HepG2 (cell line): ENCODE results near the gene MTSS2. TPM values are rescaled to one million over a fixed set of nuclear protein-coding genes. Genes with fewer than 3 reads are reported as not detected.

Source experiments
- ATAC-seq: fragments of 200-7000 bp; cut with Tn5 transposase; 3 replicates; pipeline ENCODE4 v1.9.1; 2020; ENCODE audit warnings: mild to moderate bottlenecking, moderate library complexity
- BruUV-seq: library from RNA; stranded (reverse); fragments of 400-500 nt; replicated peaks from 2 replicates; lab custom pipeline; 2021; lab: Mats Ljungman, UMichigan
- CTCF ChIA-PET: fragments of 300-600 bp; formaldehyde crosslinking; extraction: SDS; loops from one replicate; lab custom pipeline; 2021; ENCODE audit warnings: low total read pairs, inconsistent platforms, low intra/inter-chr PET ratio; lab: Yijun Ruan, JAX
- POLR2A ChIA-PET: fragments of 350-600 bp; sonication (Branson Sonifier 250); formaldehyde crosslinking; loops from one replicate; lab custom pipeline; 2020; ENCODE audit warnings: antibody characterized with exemption, inconsistent platforms; lab: Yijun Ruan, JAX
- DNase-seq: peaks from one replicate; pipeline ENCODE4 v3.0.0-alpha.2; 2015; ENCODE audit warnings: low spot score
- FAIRE-seq: peaks from 3 replicates; lab custom pipeline; 2011; peaks lifted over from hg19 to GRCh38; lab: Jason Lieb, UNC
- H2AFZ ChIP-seq: one replicate; pipeline ENCODE4 v1.6.1; 2011; ENCODE audit warnings: low read length, inconsistent platforms
- H3K27ac ChIP-seq: fragments of 300-600 bp; 3 replicates; pipeline ENCODE4 v1.8.0; 2011; ENCODE audit warnings: mixed run types, mild to moderate bottlenecking, mixed read lengths, low read length, inconsistent platforms; ENCODE audit not compliant: insufficient read depth; ENCODE audit errors: extremely low read length
- H3K27me3 ChIP-seq, 2 experiments: fragments of 200-600 bp in 1 of 2; 2 replicates in 1 of 2; 3 replicates in 1 of 2; pipeline versions ENCODE4 v1.6.0 to v1.8.0; 2011; ENCODE audit warnings: low read length in 2 of 2, mild to moderate bottlenecking in 2 of 2, moderate library complexity in 2 of 2, inconsistent platforms in 1 of 2; ENCODE audit not compliant: insufficient read depth in 2 of 2, control insufficient read depth in 1 of 2
- H3K36me3 ChIP-seq, 2 experiments: fragments of 200-600 bp in 1 of 2; replicated peaks in 1 of 2; 2 replicates in 1 of 2; 3 replicates in 1 of 2; pipeline versions ENCODE4 v1.5.1 to v1.8.0; 2011; ENCODE audit warnings: low read length in 2 of 2, inconsistent platforms in 1 of 2; ENCODE audit not compliant: insufficient read depth in 2 of 2, control insufficient read depth in 1 of 2
- H3K4me1 ChIP-seq: 2 replicates; pipeline ENCODE4 v1.5.1; 2012; ENCODE audit warnings: low read length, inconsistent platforms; ENCODE audit not compliant: insufficient read depth
- H3K4me2 ChIP-seq: 2 replicates; pipeline ENCODE4 v1.6.0; 2011; ENCODE audit warnings: low read depth, low read length, inconsistent platforms
- H3K4me3 ChIP-seq, 3 experiments: fragments of 200-600 bp in 1 of 3; sonication (generic), shearing (Covaris generic) in 1 of 3; replicated peaks in 1 of 3; 2 replicates each; pipeline ENCODE4 v1.5.1; 2011 to 2016; ENCODE audit warnings: low read length in 3 of 3, inconsistent platforms in 2 of 3, low read depth in 2 of 3, mild to moderate bottlenecking in 2 of 3, control low read depth in 1 of 3, mixed read lengths in 1 of 3; ENCODE audit not compliant: insufficient read depth in 1 of 3
- H3K79me2 ChIP-seq: one replicate; pipeline ENCODE4 v1.6.1; 2011; ENCODE audit warnings: low read length, inconsistent platforms; ENCODE audit not compliant: insufficient read depth
- H3K9ac ChIP-seq: 2 replicates; pipeline ENCODE4 v1.6.0; 2011; ENCODE audit warnings: mild to moderate bottlenecking, low read depth, low read length, inconsistent platforms; ENCODE audit not compliant: insufficient read depth
- H3K9me3 ChIP-seq: 2 replicates; pipeline ENCODE4 v1.5.1; 2012; ENCODE audit warnings: mild to moderate bottlenecking, low read length
- H4K20me1 ChIP-seq: 2 replicates; pipeline ENCODE4 v1.6.0; 2011; ENCODE audit warnings: inconsistent platforms, mild to moderate bottlenecking, low read length, moderate library complexity; ENCODE audit not compliant: insufficient read depth
- CCDC6 ChIP-seq: sonication (generic); formaldehyde crosslinking; IDR thresholded peaks from 2 replicates; pipeline ENCODE4 v1.8.1; 2022; ENCODE audit warnings: mild to moderate bottlenecking, missing genetic modification reagents, moderate library complexity
- CENPT ChIP-seq: sonication (generic); formaldehyde crosslinking; IDR thresholded peaks from 2 replicates; pipeline ENCODE4 v1.8.0; 2022; ENCODE audit warnings: low read depth, mild to moderate bottlenecking, moderate library complexity, missing genetic modification reagents
- ESRRA ChIP-seq: sonication (generic); formaldehyde crosslinking; IDR thresholded peaks from 2 replicates; pipeline ENCODE4 v1.5.1; 2020; ENCODE audit warnings: mild to moderate bottlenecking, low read depth, missing genetic modification reagents
- GATAD1 ChIP-seq: IDR thresholded peaks from 2 replicates; pipeline ENCODE4 v1.6.1; 2016; ENCODE audit warnings: missing genetic modification reagents, missing compliant biosample characterization
- HOXA3 ChIP-seq: sonication (generic); formaldehyde crosslinking; IDR thresholded peaks from 2 replicates; pipeline ENCODE4 v1.5.0; 2020; ENCODE audit warnings: missing genetic modification reagents
- KLF16 ChIP-seq, 2 experiments: sonication (generic) in 1 of 2; formaldehyde crosslinking in 1 of 2; IDR thresholded peaks; 2 replicates each; pipeline versions ENCODE4 v1.6.1 to v1.8.0; 2016 to 2023; ENCODE audit warnings: missing genetic modification reagents in 2 of 2, missing compliant biosample characterization in 1 of 2
- KLF6 ChIP-seq: IDR thresholded peaks from 2 replicates; pipeline ENCODE4 v1.8.0; 2016; ENCODE audit warnings: missing biosample characterization, missing genetic modification reagents
- RAD21 ChIP-seq: fragments of 450-650 bp; formaldehyde crosslinking; IDR thresholded peaks from 2 replicates; pipeline ENCODE4 v1.5.0; 2020; ENCODE audit warnings: mild to moderate bottlenecking
- REPIN1 ChIP-seq: sonication (generic); formaldehyde crosslinking; IDR thresholded peaks from 2 replicates; pipeline ENCODE4 v1.8.0; 2022; ENCODE audit warnings: missing genetic modification reagents, low read depth, mild to moderate bottlenecking, borderline replicate concordance
- SMARCC2 ChIP-seq: fragments of 450-650 bp; IDR thresholded peaks from 2 replicates; pipeline ENCODE4 v1.6.1; 2017; ENCODE audit warnings: antibody characterized with exemption, mild to moderate bottlenecking
- TBX2 ChIP-seq: sonication (generic); formaldehyde crosslinking; IDR thresholded peaks from 2 replicates; pipeline ENCODE4 v1.5.0; 2020; ENCODE audit warnings: missing genetic modification reagents, mild to moderate bottlenecking, borderline replicate concordance
- TEAD2 ChIP-seq: sonication (generic); formaldehyde crosslinking; IDR thresholded peaks from 2 replicates; pipeline ENCODE4 v1.9.0; 2021; ENCODE audit warnings: missing genetic modification reagents
- XBP1 ChIP-seq: sonication (generic); formaldehyde crosslinking; IDR thresholded peaks from 2 replicates; pipeline ENCODE4 v1.5.0; 2020; ENCODE audit warnings: missing genetic modification reagents
- ZNF333 ChIP-seq: sonication (generic); formaldehyde crosslinking; IDR thresholded peaks from 2 replicates; pipeline ENCODE4 v1.4.0; 2020; ENCODE audit warnings: mild to moderate bottlenecking, missing genetic modification reagents, borderline replicate concordance
- ZNF562 ChIP-seq: sonication (generic); formaldehyde crosslinking; IDR thresholded peaks from 2 replicates; pipeline ENCODE4 v1.8.0; 2022; ENCODE audit warnings: missing genetic modification reagents, borderline replicate concordance
- ZNF780A ChIP-seq: sonication (generic); formaldehyde crosslinking; IDR thresholded peaks from 2 replicates; pipeline ENCODE4 v1.8.0; 2022; ENCODE audit warnings: mild to moderate bottlenecking, missing genetic modification reagents, moderate library complexity
- ZSCAN30 ChIP-seq: sonication (generic); formaldehyde crosslinking; IDR thresholded peaks from 2 replicates; pipeline ENCODE4 v1.5.0; 2020; ENCODE audit warnings: mild to moderate bottlenecking, missing genetic modification reagents
- WGBS: methylation state at CpG from one replicate; pipeline ENCODE4 v1.1.6; 2017; ENCODE audit warnings: low lambda C conversion rate; 5-methylcytosine and 5-hydroxymethylcytosine counted together
- in situ Hi-C: cut with HindIII; loops from 2 replicates; pipeline ENCODE4 v1.10.0; 2017; ENCODE audit warnings: low pct_unique_long_range_greater_than_20kb; ENCODE audit not compliant: extremely low pct_ligation_motif_present
- intact Hi-C: fragments of 100-400 bp; cut with micrococcal nuclease; formaldehyde crosslinking; loops from one replicate; pipeline ENCODE4 v1.10.0; 2022; ENCODE audit not compliant: unreplicated experiment
- polyA plus RNA-seq, 8 experiments: library from polyadenylated mRNA; depleted of rRNA in 3 of 8; stranded (reverse) in 7 of 8; unstranded in 1 of 8; fragments of >200 nt; fragmentation: Illumina TruSeq in 4 of 8; extraction: Trizol in 4 of 8; gene quantifications; 2 replicates each; pipeline versions ENCODE4 v1.2.1 to v1.2.3, GENCODE V29; 2011 to 2016; ENCODE audit warnings: low read depth in 4 of 8, missing spikeins in 1 of 8, mixed read lengths in 1 of 8; ENCODE audit not compliant: insufficient read depth in 1 of 8
- total RNA-seq, 5 experiments: library from RNA; depleted of rRNA; stranded (reverse); fragments of >200 nt; fragmentation: Illumina TruSeq; extraction: Trizol; gene quantifications; 2 replicates each; pipeline ENCODE4 v1.2.3, GENCODE V29; 2016; ENCODE audit warnings: low read depth in 1 of 5
- TF ChIP-seq, protein P1 (sequence below), 2 experiments: IDR thresholded peaks; 2 replicates each; pipeline ENCODE4 v1.6.1; 2011 to 2012; ENCODE audit warnings: low read length in 2 of 2, borderline replicate concordance in 1 of 2, low read depth in 1 of 2, mild to moderate bottlenecking in 1 of 2, moderate library complexity in 1 of 2
- TF ChIP-seq, protein P2 (sequence below): sonication (generic); formaldehyde crosslinking; IDR thresholded peaks from 2 replicates; pipeline ENCODE4 v1.5.0; 2020; ENCODE audit warnings: mild to moderate bottlenecking, missing genetic modification reagents

Gene MTSS2
- total and polyA plus RNA-seq, 2 of the 13 experiments (the other 11 are each of a cell fraction or from before 2014, with no cell fraction given) = 132 to 242 TPM

DNA sequence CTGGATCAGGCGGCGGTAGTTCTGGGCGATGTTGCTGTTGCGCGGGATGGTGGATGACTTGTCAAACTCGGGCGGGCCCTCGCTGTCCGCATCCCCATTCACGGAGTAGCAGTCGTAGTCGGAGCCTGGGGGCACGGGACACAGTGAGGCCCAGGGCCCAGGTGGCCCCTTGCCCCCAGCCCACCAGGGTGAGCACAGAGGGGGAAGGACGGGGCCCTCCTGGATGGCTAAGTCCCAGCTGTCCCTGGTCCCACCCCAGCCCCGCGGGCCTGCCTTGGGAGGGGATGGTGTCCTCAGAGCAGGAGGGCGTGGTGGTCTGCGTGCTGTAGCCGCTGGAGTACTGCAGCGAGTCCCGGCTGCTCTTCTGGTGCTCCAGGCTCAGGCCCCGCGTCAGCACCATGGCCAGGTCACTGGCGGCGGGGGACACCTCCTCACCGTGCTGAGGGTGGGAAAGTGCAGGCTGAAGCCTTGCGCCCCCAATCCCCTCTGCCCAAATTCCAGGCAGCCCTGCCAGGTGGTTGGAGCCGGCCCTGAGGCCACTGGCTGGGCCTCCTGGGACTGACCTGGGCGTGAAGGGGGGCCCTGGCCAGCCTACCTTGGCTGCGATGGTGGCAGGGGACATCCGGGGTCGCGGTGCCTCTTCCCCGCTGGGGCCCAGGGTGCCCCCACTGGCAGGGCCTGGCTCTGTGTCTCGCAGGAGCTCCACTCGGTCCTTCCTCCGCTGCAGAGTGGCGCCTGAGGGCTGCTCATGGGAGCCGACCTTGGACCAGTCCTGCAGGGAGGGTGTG lies 21.3 kb downstream of the MTSS2 start:
- Histone ChIP-seq H3K4me1 (no peaks in the 10 kb centered on the region), H2AFZ (no peak overlapping the region), H3K79me2 (peaks cover 6% of the 10 kb centered on the region), H3K27me3 (no peaks in the 10 kb centered on the region), H3K9me3 (no peaks in the 10 kb centered on the region), H4K20me1 (peaks cover 27% of the 10 kb centered on the region; the same call in 1 of the 2 replicates), H3K4me3 (no peak overlapping the region), H3K36me3 (peaks cover 38 to 65% of the 10 kb centered on the region in 2 experiments), H3K27ac (no peak overlapping the region), H3K9ac (no peak overlapping the region), H3K4me2 (no peak overlapping the region)
- ChIA-PET POLR2A (interaction anchor here (1.0 to 4.2 kb wide), 3 partner anchors 18 to 61 kb away, joined by 3 to 27 read pairs (median 16); no protein-coding TSS in a partner anchor), CTCF (no interaction called here)
- no TSS peak for BruUV-seq
- no peak for DNase-seq
- intact Hi-C loops (no loop called here), in situ Hi-C loops (no loop called here)
- WGBS = 97% methylated on average over 21 of the region's 39 CpGs
- no peak; the same call in 2 of the 3 replicates for ATAC-seq
- no peak for FAIRE-seq
- TF ChIP-seq GATAD1 = no peak
- no peak for TF ChIP-seq KLF6 (CRISPR knock-in tag)
- no peak for TF ChIP-seq SMARCC2
- no peak for TF ChIP-seq KLF16 (CRISPR knock-in tag; IDR thresholded peaks at IDR 0.05)
- no peak for TF ChIP-seq XBP1 (CRISPR knock-in tag)
- TF ChIP-seq, protein P1, sequence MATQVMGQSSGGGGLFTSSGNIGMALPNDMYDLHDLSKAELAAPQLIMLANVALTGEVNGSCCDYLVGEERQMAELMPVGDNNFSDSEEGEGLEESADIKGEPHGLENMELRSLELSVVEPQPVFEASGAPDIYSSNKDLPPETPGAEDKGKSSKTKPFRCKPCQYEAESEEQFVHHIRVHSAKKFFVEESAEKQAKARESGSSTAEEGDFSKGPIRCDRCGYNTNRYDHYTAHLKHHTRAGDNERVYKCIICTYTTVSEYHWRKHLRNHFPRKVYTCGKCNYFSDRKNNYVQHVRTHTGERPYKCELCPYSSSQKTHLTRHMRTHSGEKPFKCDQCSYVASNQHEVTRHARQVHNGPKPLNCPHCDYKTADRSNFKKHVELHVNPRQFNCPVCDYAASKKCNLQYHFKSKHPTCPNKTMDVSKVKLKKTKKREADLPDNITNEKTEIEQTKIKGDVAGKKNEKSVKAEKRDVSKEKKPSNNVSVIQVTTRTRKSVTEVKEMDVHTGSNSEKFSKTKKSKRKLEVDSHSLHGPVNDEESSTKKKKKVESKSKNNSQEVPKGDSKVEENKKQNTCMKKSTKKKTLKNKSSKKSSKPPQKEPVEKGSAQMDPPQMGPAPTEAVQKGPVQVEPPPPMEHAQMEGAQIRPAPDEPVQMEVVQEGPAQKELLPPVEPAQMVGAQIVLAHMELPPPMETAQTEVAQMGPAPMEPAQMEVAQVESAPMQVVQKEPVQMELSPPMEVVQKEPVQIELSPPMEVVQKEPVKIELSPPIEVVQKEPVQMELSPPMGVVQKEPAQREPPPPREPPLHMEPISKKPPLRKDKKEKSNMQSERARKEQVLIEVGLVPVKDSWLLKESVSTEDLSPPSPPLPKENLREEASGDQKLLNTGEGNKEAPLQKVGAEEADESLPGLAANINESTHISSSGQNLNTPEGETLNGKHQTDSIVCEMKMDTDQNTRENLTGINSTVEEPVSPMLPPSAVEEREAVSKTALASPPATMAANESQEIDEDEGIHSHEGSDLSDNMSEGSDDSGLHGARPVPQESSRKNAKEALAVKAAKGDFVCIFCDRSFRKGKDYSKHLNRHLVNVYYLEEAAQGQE (IDR thresholded peaks at IDR 0.05; ENCODE audit: borderline replicate concordance in 1 of 2, low read depth in 1 of 2, low read length in 2 of 2) = peak; percentile 14 to 33; a peak in 2 of 4 replicates
- 0 out of 2 replicates have a peak, but pooled peaks have one; percentile 41 for TF ChIP-seq REPIN1
- TF ChIP-seq ESRRA (CRISPR knock-in tag) = no peak
- TF ChIP-seq ZNF780A (CRISPR knock-in tag) = no peak
- TF ChIP-seq ZSCAN30 (CRISPR knock-in tag) = no peak
- no peak for TF ChIP-seq TBX2 (CRISPR knock-in tag)
- 0 out of 2 replicates have a peak, but pooled peaks have one; percentile 38 for TF ChIP-seq ZNF333 (CRISPR knock-in tag)
- TF ChIP-seq HOXA3 (CRISPR knock-in tag) = peak; percentile 3; the same call in 1 of the 2 replicates
- no peak for TF ChIP-seq ZNF562 (CRISPR knock-in tag)
- TF ChIP-seq CCDC6 = no peak
- no peak for TF ChIP-seq TEAD2 (CRISPR knock-in tag)
- TF ChIP-seq, protein P2, sequence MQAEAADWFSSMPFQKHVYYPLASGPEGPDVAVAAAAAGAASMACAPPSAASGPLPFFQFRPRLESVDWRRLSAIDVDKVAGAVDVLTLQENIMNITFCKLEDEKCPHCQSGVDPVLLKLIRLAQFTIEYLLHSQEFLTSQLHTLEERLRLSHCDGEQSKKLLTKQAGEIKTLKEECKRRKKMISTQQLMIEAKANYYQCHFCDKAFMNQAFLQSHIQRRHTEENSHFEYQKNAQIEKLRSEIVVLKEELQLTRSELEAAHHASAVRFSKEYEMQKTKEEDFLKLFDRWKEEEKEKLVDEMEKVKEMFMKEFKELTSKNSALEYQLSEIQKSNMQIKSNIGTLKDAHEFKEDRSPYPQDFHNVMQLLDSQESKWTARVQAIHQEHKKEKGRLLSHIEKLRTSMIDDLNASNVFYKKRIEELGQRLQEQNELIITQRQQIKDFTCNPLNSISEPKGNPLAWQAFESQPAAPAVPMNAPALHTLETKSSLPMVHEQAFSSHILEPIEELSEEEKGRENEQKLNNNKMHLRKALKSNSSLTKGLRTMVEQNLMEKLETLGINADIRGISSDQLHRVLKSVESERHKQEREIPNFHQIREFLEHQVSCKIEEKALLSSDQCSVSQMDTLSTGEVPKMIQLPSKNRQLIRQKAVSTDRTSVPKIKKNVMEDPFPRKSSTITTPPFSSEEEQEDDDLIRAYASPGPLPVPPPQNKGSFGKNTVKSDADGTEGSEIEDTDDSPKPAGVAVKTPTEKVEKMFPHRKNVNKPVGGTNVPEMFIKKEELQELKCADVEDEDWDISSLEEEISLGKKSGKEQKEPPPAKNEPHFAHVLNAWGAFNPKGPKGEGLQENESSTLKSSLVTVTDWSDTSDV (CRISPR knock-in tag) = no peak
- no peak for TF ChIP-seq CENPT (CRISPR knock-in tag)
- TF ChIP-seq RAD21 (CRISPR knock-in tag) = no peak
